Measurements from ENCODE around the gene OBP2B.

- TF ChIP-seq POLR2AphosphoS5 (IDR thresholded peaks at IDR 0.05) (no peak), CTCF (IDR thresholded peaks at IDR 0.05) (no peak), POLR2A (IDR thresholded peaks at IDR 0.05) (no peak), EP300 (IDR thresholded peaks at IDR 0.05) (no peak)
Measured at GRCh38 chr9:133204993-133205336, 4.1 kb downstream of the OBP2B start.
